GM08714 (cell line): Measurements from ENCODE around the gene CADM2.
A peak's percentile ranks its signal among the peaks of the same experiment; 100 is the strongest.
"Not testable (repeated sequence)": the region's sequence is repeated elsewhere in the genome, so short reads cannot be mapped to it uniquely, and the experiment has no call there.

Experiments
- H3K4me3 ChIP-seq: fragments of 200-500 bp; sonication (Bioruptor generic); 2 replicates; pipeline ENCODE4 v1.5.1; 2014; ENCODE audit warnings: mild to moderate bottlenecking, low read length, inconsistent platforms
- ZNF274 ChIP-seq: IDR thresholded peaks from 2 replicates; pipeline ENCODE4 v1.6.1; 2012; ENCODE audit warnings: mild to moderate bottlenecking, low read depth, low read length

The CADM2 gene

DNA sequence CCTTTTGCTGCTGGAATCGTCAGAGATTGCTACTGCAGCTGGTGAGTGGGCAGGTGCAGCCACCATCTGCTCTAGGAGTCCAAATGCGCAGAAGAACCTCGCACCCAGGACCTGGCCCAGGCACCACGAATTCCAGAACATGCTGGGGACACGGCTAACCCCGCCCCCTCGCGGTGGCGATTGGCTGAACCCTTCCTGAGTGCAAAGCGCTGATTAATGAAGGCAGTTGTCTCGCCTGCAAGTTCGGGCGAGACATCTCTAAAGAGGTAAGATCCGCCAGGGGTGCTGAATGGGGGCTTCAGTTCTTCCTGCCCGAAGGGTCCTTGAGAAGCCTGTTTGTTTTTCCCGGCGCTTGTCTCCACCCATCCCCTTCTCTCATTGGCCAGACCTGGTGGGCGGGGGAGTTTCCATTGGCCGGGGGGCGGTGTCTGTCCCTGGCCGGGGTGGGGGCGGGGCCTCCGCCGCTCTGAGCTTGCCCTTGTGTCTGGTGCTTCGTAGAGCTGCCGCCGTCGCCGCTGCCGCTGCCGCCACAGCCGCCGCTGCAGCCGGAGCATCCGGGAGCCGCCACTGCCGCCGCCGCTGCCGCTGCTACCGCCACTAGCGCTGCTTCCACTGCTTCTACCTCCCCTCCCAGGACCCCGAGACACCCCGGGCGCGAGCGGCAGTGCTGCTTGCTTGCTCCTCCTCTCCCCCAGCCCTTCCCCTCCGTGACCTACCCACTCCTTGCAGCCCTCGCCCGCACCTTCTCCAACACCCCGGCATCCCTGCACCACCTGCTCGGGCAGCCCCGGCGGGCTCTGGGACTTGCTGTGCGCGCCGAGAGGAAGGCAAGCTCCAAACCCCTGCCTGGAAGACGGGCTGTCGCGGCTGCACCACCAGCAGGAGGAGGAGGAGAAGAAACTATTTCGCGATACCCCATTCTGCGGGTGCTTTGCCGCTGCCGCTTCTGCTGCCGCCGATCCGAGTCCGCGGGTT is at the start of gene CADM2:
Gene CADM2, plus strand, starts transcription at position 495 of the 975 bp plus-strand sequence.
- H3K4me3 ChIP-seq = peak within 1 kb of the TSS; percentile 66; the same call in 1 of the 2 replicates
- no peak for TF ChIP-seq ZNF274

DNA sequence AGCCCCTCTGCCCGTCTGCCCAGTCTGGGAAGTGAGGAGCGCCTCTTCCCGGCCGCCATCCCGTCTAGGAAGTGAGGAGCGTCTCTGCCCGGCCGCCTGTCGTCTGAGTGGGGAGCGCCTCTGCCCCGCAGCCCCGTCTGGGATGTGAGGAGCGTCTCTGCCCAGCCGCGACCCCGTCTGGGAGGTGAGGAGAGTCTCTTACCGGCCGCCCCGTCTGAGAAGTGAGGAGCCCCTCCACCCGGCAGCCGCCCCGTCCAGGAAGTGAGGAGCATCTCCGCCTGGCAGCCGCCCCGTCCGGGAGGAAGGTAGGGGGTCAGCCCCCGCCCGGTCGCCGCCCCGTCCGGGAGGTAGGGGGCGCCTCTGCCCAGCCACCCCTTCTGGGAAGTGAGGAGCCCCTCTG is 40.2 kb upstream of the CADM2 start:
- H3K4me3 ChIP-seq = not testable (repeated sequence)

DNA sequence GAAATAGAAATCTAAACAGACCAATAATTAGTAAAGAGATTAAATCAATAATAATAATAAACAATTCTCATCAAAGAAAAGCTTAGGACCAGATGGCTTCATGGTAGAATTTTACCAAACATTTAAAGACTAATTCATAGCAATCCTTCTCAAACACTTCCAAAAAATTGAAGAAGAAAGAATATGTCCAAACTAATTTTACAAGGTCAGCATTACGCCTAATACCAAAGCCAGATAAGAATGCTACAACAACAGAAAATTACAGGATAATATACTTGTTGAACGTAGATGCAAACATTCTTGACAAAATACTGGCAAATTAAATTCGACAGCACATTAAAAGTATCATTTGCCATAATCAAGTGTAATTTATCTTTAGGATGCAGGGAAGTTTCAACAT is 36.1 kb upstream of the CADM2 start:
- no peak for TF ChIP-seq ZNF274
- H3K4me3 ChIP-seq = no peak overlapping the region

DNA sequence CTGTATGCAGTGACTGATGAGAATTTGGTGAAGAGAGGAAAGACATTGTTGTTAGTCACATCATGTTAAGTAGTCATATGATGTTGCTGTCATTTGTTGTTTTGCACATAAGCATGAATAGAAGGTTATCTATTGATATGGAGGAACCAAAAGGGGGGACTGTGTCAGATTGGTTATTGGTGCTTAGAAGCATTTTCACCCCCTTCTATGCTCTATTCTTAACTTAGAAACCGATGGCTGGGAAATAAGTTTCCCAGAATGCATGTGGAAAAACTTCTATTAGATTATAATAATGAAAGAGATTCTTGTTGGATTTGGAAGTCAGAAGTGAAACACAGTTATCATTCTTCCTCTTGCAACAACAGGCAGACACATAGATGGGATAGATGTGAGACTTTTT is 33.2 kb upstream of the CADM2 start:
- no peak overlapping the region for H3K4me3 ChIP-seq
- TF ChIP-seq ZNF274 = no peak

DNA sequence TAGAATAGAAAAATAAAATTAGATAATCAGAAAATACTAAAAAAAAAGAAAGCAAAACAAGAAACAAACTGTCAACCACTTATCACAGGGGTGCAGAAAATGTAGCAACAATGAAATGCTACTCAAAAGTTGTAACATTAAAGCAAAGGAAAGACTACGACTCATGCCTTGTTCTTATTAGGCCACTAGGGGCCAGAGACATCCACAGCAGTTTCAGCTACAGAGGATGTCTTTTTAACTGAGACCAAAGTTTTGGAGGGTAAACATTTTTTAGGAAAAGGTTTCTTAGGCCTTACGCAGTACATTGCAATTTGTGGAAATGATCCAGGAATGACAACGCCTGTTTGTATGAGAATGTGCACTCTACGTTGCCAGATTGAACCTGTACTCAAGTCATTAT is 15.4 kb upstream of the CADM2 start:
- TF ChIP-seq ZNF274 = no peak
- no peak overlapping the region for H3K4me3 ChIP-seq

DNA sequence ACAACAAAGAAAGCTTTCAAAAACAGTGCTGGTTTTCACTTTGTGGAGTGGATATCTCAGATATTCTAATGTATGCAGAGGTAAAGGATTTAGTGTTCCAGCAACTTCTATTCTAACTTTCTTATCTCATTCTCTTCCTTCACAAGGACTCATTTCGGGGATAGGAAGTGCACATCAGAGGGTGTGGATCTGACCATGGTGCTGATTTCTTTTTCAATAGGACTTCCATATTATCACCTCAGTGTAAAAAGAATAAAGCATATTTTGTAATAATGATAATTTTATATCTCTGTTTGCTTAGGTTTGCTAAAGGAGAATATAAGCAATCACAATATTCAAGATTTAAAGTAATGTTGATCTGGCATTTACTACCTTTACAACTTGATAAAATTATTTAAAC is 12.5 kb upstream of the CADM2 start:
- no peak for TF ChIP-seq ZNF274
- H3K4me3 ChIP-seq = no peak overlapping the region

DNA sequence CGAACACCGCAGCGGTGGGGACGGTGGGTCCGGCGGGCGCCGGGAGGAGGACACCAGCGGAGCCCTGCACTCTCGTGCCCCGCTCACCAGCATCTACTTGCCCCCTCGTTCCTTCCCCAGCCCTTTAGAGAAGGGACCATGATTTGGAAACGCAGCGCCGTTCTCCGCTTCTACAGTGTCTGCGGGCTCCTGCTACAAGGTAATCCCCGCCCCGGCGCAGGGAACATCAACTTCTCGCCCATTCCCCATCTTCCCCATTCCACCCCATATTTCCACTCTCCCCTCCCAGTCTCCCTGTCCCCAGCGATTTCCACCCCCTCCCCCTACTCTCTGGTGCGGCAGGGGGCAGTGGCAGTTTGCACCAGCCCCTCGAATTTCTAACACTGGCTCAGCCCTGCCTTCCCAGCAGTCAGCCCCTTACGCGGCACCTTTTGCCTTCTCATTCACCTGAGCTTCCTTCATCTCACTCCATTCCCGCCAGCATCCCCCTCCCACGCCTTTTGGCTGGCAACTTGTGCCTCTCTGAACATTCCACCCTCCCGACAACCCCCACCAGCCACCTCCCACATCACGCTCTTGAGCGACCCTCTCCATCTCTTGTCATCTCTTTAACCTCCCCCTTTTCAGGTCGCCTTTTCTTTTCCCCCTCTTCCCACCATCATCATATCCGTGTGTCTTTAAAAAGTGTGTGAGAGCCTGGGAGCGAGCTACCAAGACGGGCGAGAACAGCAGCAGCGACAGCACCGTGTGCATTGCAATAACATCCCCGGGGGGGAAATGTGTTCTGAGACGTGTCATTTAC is 882 bp downstream of the CADM2 start:
- no peak for TF ChIP-seq ZNF274
- H3K4me3 ChIP-seq = peak overlapping the region; percentile 35; the same call in 1 of the 2 replicates

DNA sequence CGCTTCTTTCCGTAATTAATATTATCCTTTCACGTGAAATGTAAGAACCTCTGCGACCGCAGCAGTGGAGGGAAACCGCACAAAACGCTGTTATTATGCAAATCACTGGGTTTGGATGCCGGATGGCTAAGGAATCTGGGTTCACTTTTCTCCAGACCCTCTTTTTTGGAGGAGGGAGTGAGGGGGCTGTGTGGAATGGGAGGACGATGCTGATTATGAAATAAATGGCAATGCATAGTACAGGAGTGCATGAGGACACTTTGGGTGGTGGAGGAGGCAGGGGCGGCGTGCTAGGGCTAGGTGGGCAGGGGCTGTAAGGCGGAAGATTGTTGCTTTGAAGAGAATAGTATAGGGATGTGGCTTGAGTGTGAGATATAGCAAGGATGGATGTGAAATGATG is 1.8 kb downstream of the CADM2 start:
- TF ChIP-seq ZNF274 = no peak
- no peak overlapping the region for H3K4me3 ChIP-seq

DNA sequence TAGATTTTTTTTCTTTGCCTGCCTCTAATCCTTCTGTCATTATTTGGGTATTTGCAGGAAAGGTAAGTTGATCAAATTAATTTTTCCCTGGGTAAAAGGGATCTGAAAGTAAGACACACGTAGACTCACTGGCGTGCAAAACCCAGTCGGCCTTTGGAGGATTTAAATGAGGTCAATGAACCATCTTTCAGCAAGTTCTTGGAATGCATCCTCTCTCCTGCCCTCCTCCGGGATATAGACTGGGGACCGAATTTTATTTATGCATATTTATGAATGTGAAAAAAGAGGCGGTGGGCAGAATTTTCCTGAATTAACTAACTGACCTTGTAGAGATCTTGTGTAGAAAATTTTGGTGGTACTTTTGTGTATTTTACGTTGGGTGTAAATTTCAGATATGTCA is 2.2 kb downstream of the CADM2 start:
- no peak for TF ChIP-seq ZNF274
- H3K4me3 ChIP-seq = no peak overlapping the region

DNA sequence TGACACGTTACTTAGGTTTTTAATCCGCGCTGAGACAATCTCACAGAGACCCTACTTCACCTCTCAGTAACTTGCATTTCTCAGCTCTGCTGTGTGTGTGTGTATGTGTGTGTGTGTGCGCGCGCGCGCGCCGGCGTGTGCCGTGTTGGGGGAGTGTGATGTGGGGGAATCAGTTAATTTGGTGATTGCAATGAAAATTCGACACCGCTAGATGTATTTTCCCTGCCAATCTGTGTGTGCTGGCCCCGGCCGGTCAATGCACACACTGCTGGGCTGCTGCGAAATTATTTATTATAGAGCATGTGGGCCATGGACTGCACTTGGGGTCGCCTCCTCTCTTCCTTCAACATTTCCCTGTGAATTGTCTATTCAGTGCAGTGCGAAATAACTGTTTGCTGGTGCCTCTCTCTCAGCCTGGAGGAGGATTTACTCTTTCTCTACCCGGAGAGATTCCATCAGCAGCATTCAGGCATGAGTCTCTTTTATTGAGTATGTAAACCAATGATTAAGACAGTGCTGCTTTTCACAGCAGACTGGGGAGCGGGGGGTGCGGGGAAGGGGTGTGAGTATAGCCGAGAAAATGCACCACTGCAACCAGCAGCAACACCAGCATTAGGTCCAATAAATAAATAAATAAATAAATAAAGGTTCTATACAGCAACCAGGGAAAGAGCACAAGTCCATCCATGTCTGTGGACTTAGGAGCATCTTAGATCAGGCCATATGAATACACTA is 2.9 kb downstream of the CADM2 start:
- no peak overlapping the region for H3K4me3 ChIP-seq
- TF ChIP-seq ZNF274 = no peak

DNA sequence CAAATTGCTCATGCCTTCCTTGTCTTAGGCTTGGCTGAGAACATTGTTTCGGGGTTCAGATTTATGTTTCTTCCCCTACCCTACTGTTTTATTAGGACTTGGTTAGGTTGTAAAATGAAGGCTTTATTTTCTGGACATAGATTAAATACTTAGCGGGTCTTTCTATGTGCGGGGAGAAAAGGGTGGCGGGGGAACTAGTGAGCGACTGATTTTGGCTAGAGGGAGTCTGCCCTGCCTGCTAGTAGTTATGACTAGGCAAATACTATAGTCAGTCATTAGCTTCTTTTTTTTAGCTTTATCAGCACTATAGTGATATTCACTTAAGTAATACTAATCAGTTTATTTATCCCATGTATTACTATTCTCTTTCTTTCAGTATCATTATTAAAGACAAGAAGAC is 3.6 kb downstream of the CADM2 start:
- H3K4me3 ChIP-seq = no peak overlapping the region
- no peak for TF ChIP-seq ZNF274

DNA sequence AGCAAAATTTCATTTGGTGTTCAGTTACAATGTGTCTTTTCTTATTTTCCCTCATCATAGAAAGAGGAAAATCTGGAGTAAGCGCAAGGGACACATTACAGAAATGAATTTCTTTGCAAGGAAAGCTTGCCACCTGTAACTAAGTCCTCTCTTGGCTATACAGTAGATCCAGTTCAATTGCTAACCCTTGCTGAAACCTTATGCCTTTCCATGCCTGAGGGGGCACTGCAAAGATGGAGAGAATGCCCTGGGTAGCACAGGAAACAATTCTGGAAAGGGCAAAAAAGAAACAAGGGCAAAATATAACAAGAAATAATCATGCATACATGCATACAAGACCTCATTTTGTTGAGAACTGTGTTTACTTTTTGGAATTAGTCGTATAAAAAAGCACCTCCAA is 4.3 kb downstream of the CADM2 start:
- TF ChIP-seq ZNF274 = no peak
- H3K4me3 ChIP-seq = no peak overlapping the region

DNA sequence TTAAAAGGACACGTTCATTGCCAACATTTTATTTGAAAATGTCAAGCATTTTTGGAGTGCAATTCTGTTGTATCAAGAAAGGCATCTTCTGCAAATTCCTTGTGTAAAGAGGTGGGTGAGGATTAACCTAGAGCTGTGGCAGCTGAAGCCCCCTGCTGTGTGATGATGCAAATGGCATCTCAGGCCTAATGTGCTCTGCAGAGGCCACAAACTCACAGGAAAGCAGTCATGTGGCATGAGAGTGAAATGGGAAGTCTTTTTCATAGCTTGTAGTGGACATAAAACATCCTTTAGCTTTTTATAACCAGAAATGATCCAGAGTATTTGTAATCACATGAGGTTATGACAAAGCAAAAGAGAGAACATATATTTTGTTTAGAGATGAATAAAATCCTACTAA is 6.4 kb downstream of the CADM2 start:
- no peak for TF ChIP-seq ZNF274
- H3K4me3 ChIP-seq = no peak overlapping the region
